ENCODE results near the gene GPR107.

GRCh38 chr9:130106860-130107233 lies 53.1 kb downstream of the GPR107 start:
- TF ChIP-seq POLR2A (IDR thresholded peaks at IDR 0.05) (no peak), CTCF (IDR thresholded peaks at IDR 0.05) (no peak)

All from lower leg skin (tissue), 3 donors.